Chondrocyte (in vitro differentiated cells): ENCODE data around the gene CHPF2. TPM values are rescaled to one million over a fixed set of nuclear protein-coding genes. Genes with fewer than 3 reads are reported as not detected.
A peak's percentile ranks its signal among the peaks of the same experiment; 100 is the strongest.

Source experiments
- DNase-seq: peaks from one replicate; pipeline ENCODE4 v3.0.0; 2021; ENCODE audit warnings: mixed read lengths, low spot score
- H3K27ac Mint-ChIP-seq: one replicate; pipeline ENCODE4 v1.8.0; 2021; ENCODE audit warnings: mild to moderate bottlenecking, moderate library complexity, mixed read lengths; ENCODE audit not compliant: unreplicated experiment
- H3K27me3 Mint-ChIP-seq: 2 replicates; pipeline ENCODE4 v1.8.0; 2021; ENCODE audit warnings: low read depth, mixed read lengths
- H3K36me3 Mint-ChIP-seq: 2 replicates; pipeline ENCODE4 v1.8.0; 2021; ENCODE audit warnings: low read depth, mixed read lengths
- H3K4me1 Mint-ChIP-seq: 2 replicates; pipeline ENCODE4 v1.8.0; 2021; ENCODE audit warnings: low read depth, mild to moderate bottlenecking, mixed read lengths
- H3K4me3 Mint-ChIP-seq: one replicate; pipeline ENCODE4 v1.8.0; 2021; ENCODE audit warnings: mild to moderate bottlenecking, moderate library complexity, mixed read lengths; ENCODE audit not compliant: unreplicated experiment
- H3K9me3 Mint-ChIP-seq: 2 replicates; pipeline ENCODE4 v1.8.0; 2021; ENCODE audit warnings: low read depth, mixed read lengths
- total RNA-seq: library from RNA; stranded (reverse); gene quantifications from 3 replicates; pipeline ENCODE4 v1.2.1, GENCODE V29; 2021
- TF ChIP-seq, protein P1 (sequence below): fragments of 200-600 bp; sonication (generic); IDR thresholded peaks from 2 replicates; pipeline ENCODE4 v1.5.0; 2021; ENCODE audit warnings: antibody characterized with exemption, mild to moderate bottlenecking, moderate library complexity

The CHPF2 gene
- total RNA-seq, 1 donor from 2014 or later, result 98.3 TPM

GRCh38 chr7:151276666-151277590 lies 44.6 kb downstream of the CHPF2 start:
- no peak for DNase-seq
- Mint-ChIP-seq H3K27ac (no peak overlapping the region), H3K4me3 (peak overlapping the region; percentile 67), H3K9me3 (no peaks in the 10 kb centered on the region), H3K4me1 (peaks cover 12% of the 10 kb centered on the region), H3K36me3 (peaks cover 3% of the 10 kb centered on the region), H3K27me3 (peaks cover 13% of the 10 kb centered on the region)
- TF ChIP-seq, protein P1, sequence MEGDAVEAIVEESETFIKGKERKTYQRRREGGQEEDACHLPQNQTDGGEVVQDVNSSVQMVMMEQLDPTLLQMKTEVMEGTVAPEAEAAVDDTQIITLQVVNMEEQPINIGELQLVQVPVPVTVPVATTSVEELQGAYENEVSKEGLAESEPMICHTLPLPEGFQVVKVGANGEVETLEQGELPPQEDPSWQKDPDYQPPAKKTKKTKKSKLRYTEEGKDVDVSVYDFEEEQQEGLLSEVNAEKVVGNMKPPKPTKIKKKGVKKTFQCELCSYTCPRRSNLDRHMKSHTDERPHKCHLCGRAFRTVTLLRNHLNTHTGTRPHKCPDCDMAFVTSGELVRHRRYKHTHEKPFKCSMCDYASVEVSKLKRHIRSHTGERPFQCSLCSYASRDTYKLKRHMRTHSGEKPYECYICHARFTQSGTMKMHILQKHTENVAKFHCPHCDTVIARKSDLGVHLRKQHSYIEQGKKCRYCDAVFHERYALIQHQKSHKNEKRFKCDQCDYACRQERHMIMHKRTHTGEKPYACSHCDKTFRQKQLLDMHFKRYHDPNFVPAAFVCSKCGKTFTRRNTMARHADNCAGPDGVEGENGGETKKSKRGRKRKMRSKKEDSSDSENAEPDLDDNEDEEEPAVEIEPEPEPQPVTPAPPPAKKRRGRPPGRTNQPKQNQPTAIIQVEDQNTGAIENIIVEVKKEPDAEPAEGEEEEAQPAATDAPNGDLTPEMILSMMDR, result no peak

GRCh38 chr7:151277631-151278030 lies 45.3 kb downstream of the CHPF2 start:
- DNase-seq, result no peak
- H3K36me3 Mint-ChIP-seq, result peaks cover 3% of the 10 kb centered on the region
- H3K27me3 Mint-ChIP-seq, result peaks cover 13% of the 10 kb centered on the region
- H3K9me3 Mint-ChIP-seq, result no peaks in the 10 kb centered on the region
- TF ChIP-seq, protein P1, result no peak
- no peak overlapping the region for H3K27ac Mint-ChIP-seq
- H3K4me3 Mint-ChIP-seq, result peak overlapping the region; percentile 67
- peaks cover 12% of the 10 kb centered on the region for H3K4me1 Mint-ChIP-seq

DNA sequence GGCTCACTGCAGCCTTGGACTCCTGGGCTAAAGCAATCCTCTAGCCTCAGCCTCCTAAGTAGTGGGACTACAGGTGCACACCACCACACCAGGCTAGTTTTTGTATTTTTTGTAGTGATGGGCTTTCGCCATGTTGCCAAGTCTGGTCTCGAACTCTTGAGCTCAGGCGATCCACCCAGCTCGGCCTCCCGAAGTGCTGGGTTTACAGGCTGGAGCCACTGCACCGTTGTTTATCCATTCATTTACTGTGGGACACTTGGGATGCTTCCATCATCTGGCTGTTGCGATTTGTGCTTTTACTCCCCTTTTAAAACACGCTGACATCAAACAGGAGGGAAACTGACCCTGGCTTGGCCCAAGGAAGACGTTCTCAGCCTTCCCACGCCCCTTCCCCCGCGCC lies 46.7 kb downstream of the CHPF2 start:
- TF ChIP-seq, protein P1, result no peak

DNA sequence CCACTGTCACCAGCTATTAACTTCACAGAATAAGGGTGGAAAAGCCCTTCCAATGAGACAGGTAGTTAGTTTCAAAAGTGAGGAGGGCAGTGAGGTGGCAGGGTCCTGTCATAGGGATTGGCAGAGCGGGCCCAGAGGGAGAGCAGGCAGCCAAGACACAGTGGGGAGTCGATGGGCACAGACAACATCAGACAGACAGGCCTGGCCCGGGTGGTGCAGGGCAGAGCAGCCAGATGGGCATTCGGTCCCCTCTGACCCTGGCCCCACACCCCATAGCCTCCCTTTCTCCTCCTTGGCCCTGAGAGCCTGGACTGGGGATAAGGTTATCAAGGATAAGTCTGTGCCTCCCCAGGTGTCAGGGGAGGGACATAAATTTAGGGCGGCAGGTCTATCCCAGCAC lies 47.6 kb downstream of the CHPF2 start:
- H3K27me3 Mint-ChIP-seq, result peaks cover 17% of the 10 kb centered on the region
- TF ChIP-seq, protein P1, result no peak

More for the DNA sequence above, 46.7 kb downstream of the CHPF2 start:
- peaks cover 7% of the 10 kb centered on the region for H3K36me3 Mint-ChIP-seq
- no peak overlapping the region for H3K27ac Mint-ChIP-seq
- peaks cover 12% of the 10 kb centered on the region for H3K4me1 Mint-ChIP-seq
- no peak overlapping the region for H3K4me3 Mint-ChIP-seq
- H3K27me3 Mint-ChIP-seq, result peaks cover 14% of the 10 kb centered on the region
- DNase-seq, result no peak
- peaks cover 5% of the 10 kb centered on the region for H3K9me3 Mint-ChIP-seq

GRCh38 chr7:151280388-151281019 lies 48.2 kb downstream of the CHPF2 start:
- no peak overlapping the region for H3K27ac Mint-ChIP-seq
- TF ChIP-seq, protein P1, result no peak
- peaks cover 4% of the 10 kb centered on the region for H3K36me3 Mint-ChIP-seq
- H3K4me1 Mint-ChIP-seq, result peaks cover 12% of the 10 kb centered on the region
- H3K27me3 Mint-ChIP-seq, result peaks cover 17% of the 10 kb centered on the region
- no peak for DNase-seq
- peaks cover 5% of the 10 kb centered on the region for H3K9me3 Mint-ChIP-seq
- H3K4me3 Mint-ChIP-seq, result no peak overlapping the region

More for the DNA sequence above, 47.6 kb downstream of the CHPF2 start:
- no peak overlapping the region for H3K27ac Mint-ChIP-seq
- peaks cover 12% of the 10 kb centered on the region for H3K4me1 Mint-ChIP-seq
- H3K4me3 Mint-ChIP-seq, result no peak overlapping the region
- DNase-seq, result no peak
- peaks cover 5% of the 10 kb centered on the region for H3K9me3 Mint-ChIP-seq
- peaks cover 4% of the 10 kb centered on the region for H3K36me3 Mint-ChIP-seq
